HepG2 (cell line): ENCODE measurements around the gene ZSWIM8. TPM values are rescaled to one million over a fixed set of nuclear protein-coding genes. Genes with fewer than 3 reads are reported as not detected.
A peak's percentile ranks its signal among the peaks of the same experiment; 100 is the strongest.

ENCODE experiments used
- ATF3 ChIP-seq: sonication (generic); formaldehyde crosslinking; IDR thresholded peaks from 2 replicates; pipeline ENCODE4 v1.4.0; 2020; ENCODE audit warnings: missing genetic modification reagents
- CENPBD1 ChIP-seq: sonication (generic); formaldehyde crosslinking; IDR thresholded peaks from 2 replicates; pipeline ENCODE4 v1.8.0; 2022; ENCODE audit warnings: missing genetic modification reagents, low read depth, mild to moderate bottlenecking, borderline replicate concordance
- CENPX ChIP-seq: sonication (generic); formaldehyde crosslinking; IDR thresholded peaks from 2 replicates; pipeline ENCODE4 v1.9.0; 2021; ENCODE audit warnings: mild to moderate bottlenecking, missing genetic modification reagents, moderate library complexity
- CHCHD3 ChIP-seq: sonication (generic); formaldehyde crosslinking; IDR thresholded peaks from 2 replicates; pipeline ENCODE4 v1.8.0; 2022; ENCODE audit warnings: mild to moderate bottlenecking, missing genetic modification reagents, moderate library complexity
- IKZF5 ChIP-seq: IDR thresholded peaks from 2 replicates; pipeline ENCODE4 v1.6.1; 2018; ENCODE audit warnings: missing genetic modification reagents, mild to moderate bottlenecking, missing compliant biosample characterization
- KAT2B ChIP-seq: fragments of 150-350 bp; IDR thresholded peaks from 2 replicates; pipeline ENCODE4 v1.6.1; 2014; ENCODE audit warnings: low read depth, low read length, borderline replicate concordance
- KAT7 ChIP-seq: IDR thresholded peaks from 2 replicates; pipeline ENCODE4 v1.6.1; 2018; ENCODE audit warnings: borderline replicate concordance, missing compliant biosample characterization
- NCOA2 ChIP-seq: sonication (generic); formaldehyde crosslinking; IDR thresholded peaks from 2 replicates; pipeline ENCODE4 v1.8.0; 2022; ENCODE audit warnings: inconsistent platforms
- NFE2L2 ChIP-seq: fragments of 150-350 bp; IDR thresholded peaks from 2 replicates; pipeline ENCODE4 v1.6.1; 2014; ENCODE audit warnings: low read length
- NR2F2 ChIP-seq: IDR thresholded peaks from 2 replicates; pipeline ENCODE4 v1.6.1; 2012; ENCODE audit warnings: low read depth, inconsistent platforms, borderline replicate concordance
- PBX2 ChIP-seq: IDR thresholded peaks from 2 replicates; pipeline ENCODE4 v1.6.1; 2016; ENCODE audit warnings: control low read depth
- RELA ChIP-seq: sonication (generic); formaldehyde crosslinking; IDR thresholded peaks from 2 replicates; pipeline ENCODE4 v1.4.0; 2020; ENCODE audit warnings: missing genetic modification reagents
- SCMH1 ChIP-seq: sonication (generic); formaldehyde crosslinking; IDR thresholded peaks from 2 replicates; pipeline ENCODE4 v1.9.0; 2021; ENCODE audit warnings: missing genetic modification reagents, mild to moderate bottlenecking, borderline replicate concordance
- SMYD3 ChIP-seq: sonication (generic); formaldehyde crosslinking; IDR thresholded peaks from 2 replicates; pipeline ENCODE4 v1.8.1; 2023; ENCODE audit warnings: mild to moderate bottlenecking, missing genetic modification reagents
- STAT5B ChIP-seq: sonication (generic); formaldehyde crosslinking; IDR thresholded peaks from 2 replicates; pipeline ENCODE4 v1.4.0; 2020; ENCODE audit warnings: missing genetic modification reagents
- TCF7L2 ChIP-seq: IDR thresholded peaks from 2 replicates; pipeline ENCODE4 v1.6.1; 2011; ENCODE audit warnings: mild to moderate bottlenecking, low read depth, low read length, moderate library complexity
- THAP7 ChIP-seq: sonication (generic); formaldehyde crosslinking; IDR thresholded peaks from 2 replicates; pipeline ENCODE4 v1.8.1; 2023; ENCODE audit warnings: mild to moderate bottlenecking, missing genetic modification reagents
- ZBTB1 ChIP-seq: sonication (generic); formaldehyde crosslinking; IDR thresholded peaks from 2 replicates; pipeline ENCODE4 v1.4.0; 2020; ENCODE audit warnings: missing genetic modification reagents, borderline replicate concordance
- ZBTB10 ChIP-seq: sonication (generic); formaldehyde crosslinking; IDR thresholded peaks from 2 replicates; pipeline ENCODE4 v1.4.0; 2020; ENCODE audit warnings: missing genetic modification reagents, borderline replicate concordance
- ZBTB21 ChIP-seq: sonication (generic); formaldehyde crosslinking; IDR thresholded peaks from 2 replicates; pipeline ENCODE4 v1.4.0; 2020; ENCODE audit warnings: missing genetic modification reagents
- ZNF264 ChIP-seq: sonication (generic); formaldehyde crosslinking; IDR thresholded peaks from 2 replicates; pipeline ENCODE4 v1.4.0; 2020; ENCODE audit warnings: missing genetic modification reagents
- ZNF484 ChIP-seq: sonication (generic); formaldehyde crosslinking; IDR thresholded peaks from 2 replicates; pipeline ENCODE4 v1.5.1; 2020; ENCODE audit warnings: mild to moderate bottlenecking, low read depth, missing genetic modification reagents, borderline replicate concordance
- ZNF547 ChIP-seq: sonication (generic); formaldehyde crosslinking; IDR thresholded peaks from 2 replicates; pipeline ENCODE4 v1.5.1; 2020; ENCODE audit warnings: mild to moderate bottlenecking, missing genetic modification reagents
- ZNF619 ChIP-seq: sonication (generic); formaldehyde crosslinking; IDR thresholded peaks from 2 replicates; pipeline ENCODE4 v1.4.0; 2020; ENCODE audit warnings: mild to moderate bottlenecking, missing genetic modification reagents
- ZSCAN25 ChIP-seq: sonication (generic); formaldehyde crosslinking; IDR thresholded peaks from 2 replicates; pipeline ENCODE4 v1.8.0; 2022; ENCODE audit warnings: mild to moderate bottlenecking, missing genetic modification reagents
- polyA plus RNA-seq, 8 experiments: library from polyadenylated mRNA; depleted of rRNA in 3 of 8; stranded (reverse) in 7 of 8; unstranded in 1 of 8; fragments of >200 nt; fragmentation: Illumina TruSeq in 4 of 8; extraction: Trizol in 4 of 8; gene quantifications; 2 replicates each; pipeline versions ENCODE4 v1.2.1 to v1.2.3, GENCODE V29; 2011 to 2016; ENCODE audit warnings: low read depth in 4 of 8, missing spikeins in 1 of 8, mixed read lengths in 1 of 8; ENCODE audit not compliant: insufficient read depth in 1 of 8
- total RNA-seq, 5 experiments: library from RNA; depleted of rRNA; stranded (reverse); fragments of >200 nt; fragmentation: Illumina TruSeq; extraction: Trizol; gene quantifications; 2 replicates each; pipeline ENCODE4 v1.2.3, GENCODE V29; 2016; ENCODE audit warnings: low read depth in 1 of 5

Gene ZSWIM8
- total and polyA plus RNA-seq, 2 of the 13 experiments (the other 11 are each of a cell fraction or from before 2014, with no cell fraction given) = 39.9 to 98.2 TPM

GRCh38 chr10:73743905-73744663 is 41.3 kb upstream of the ZSWIM8 start, which contains the start of gene SEC24C (continued):
- TF ChIP-seq PBX2 (CRISPR knock-in tag) (no peak), NFE2L2 (no peak), IKZF5 (peak; percentile 71; the same call in 1 of the 2 replicates), ZNF484 (no peak), ATF3 (CRISPR knock-in tag) (no peak), ZBTB21 (CRISPR knock-in tag) (peak; percentile 98), NR2F2 (peak; percentile 78; the same call in 1 of the 2 replicates), CENPBD1 (CRISPR knock-in tag) (no peak), RELA (CRISPR knock-in tag) (no peak), NCOA2 (CRISPR knock-in tag) (peak; percentile 53; the same call in 1 of the 2 replicates), TCF7L2 (no peak), CHCHD3 (no peak), ZBTB1 (no peak), THAP7 (CRISPR knock-in tag) (peak; percentile 35; the same call in 1 of the 2 replicates), ZNF619 (CRISPR knock-in tag) (no peak), KAT2B (no peak), CENPX (CRISPR knock-in tag) (no peak), SMYD3 (CRISPR knock-in tag) (no peak), ZBTB10 (CRISPR knock-in tag) (no peak), SCMH1 (CRISPR knock-in tag) (no peak), KAT7 (CRISPR knock-in tag) (peak; percentile 52), ZSCAN25 (CRISPR knock-in tag) (no peak; the same call in 1 of the 2 replicates), ZNF264 (CRISPR knock-in tag) (no peak), ZNF547 (CRISPR knock-in tag) (no peak), STAT5B (CRISPR knock-in tag) (no peak)
